Fibroblast of lung (primary cell): Measurements from ENCODE around the gene MB21D2. TPM values are rescaled to one million over a fixed set of nuclear protein-coding genes. Genes with fewer than 3 reads are reported as not detected.
"Not testable (repeated sequence)": the region's sequence is repeated elsewhere in the genome, so short reads cannot be mapped to it uniquely, and the experiment has no call there.

Experiments used
- DNase-seq, 2 donors: peaks; one replicate each; pipeline versions ENCODE4 v3.0.0 to v3.0.0-alpha.2; 2010; ENCODE audit warnings: low read depth in 2 of 2
- H2AFZ ChIP-seq: 2 replicates; pipeline ENCODE4 v1.5.1; 2012; ENCODE audit warnings: low read length, control low read depth, inconsistent platforms
- H3K27ac ChIP-seq: 2 replicates; pipeline ENCODE4 v1.5.1; 2011; ENCODE audit warnings: low read length, control low read depth; ENCODE audit not compliant: insufficient read depth
- H3K27me3 ChIP-seq: 2 replicates; pipeline ENCODE4 v1.5.1; 2011; ENCODE audit warnings: mild to moderate bottlenecking, low read length; ENCODE audit not compliant: control insufficient read depth, insufficient read depth
- H3K36me3 ChIP-seq: 2 replicates; pipeline ENCODE4 v1.5.1; 2011; ENCODE audit warnings: low read length; ENCODE audit not compliant: control insufficient read depth, insufficient read depth
- H3K4me1 ChIP-seq: 2 replicates; pipeline ENCODE4 v1.5.1; 2011; ENCODE audit warnings: low read length; ENCODE audit not compliant: control insufficient read depth, insufficient read depth; ENCODE audit errors: extremely low read depth
- H3K4me2 ChIP-seq: 2 replicates; pipeline ENCODE4 v1.5.1; 2011; ENCODE audit warnings: low read length, control low read depth; ENCODE audit not compliant: insufficient read depth; ENCODE audit errors: extremely low read depth
- H3K4me3 ChIP-seq, 4 experiments: fragments of 200-600 bp in 1 of 4; sonication (generic) in 1 of 4; replicated peaks in 1 of 4; 2 replicates each; pipeline ENCODE4 v1.5.1; 2011 to 2016; ENCODE audit warnings: low read length in 4 of 4, low read depth in 3 of 4, mild to moderate bottlenecking in 3 of 4, control low read depth in 2 of 4, inconsistent platforms in 1 of 4, mixed read lengths in 1 of 4; ENCODE audit not compliant: insufficient read depth in 1 of 4; ENCODE audit errors: control extremely low read depth in 1 of 4
- H3K79me2 ChIP-seq: 2 replicates; pipeline ENCODE4 v1.5.1; 2012; ENCODE audit warnings: mild to moderate bottlenecking, low read length, inconsistent platforms; ENCODE audit not compliant: control insufficient read depth, insufficient read depth
- H3K9ac ChIP-seq: 2 replicates; pipeline ENCODE4 v1.5.1; 2011; ENCODE audit warnings: mild to moderate bottlenecking, low read length, control low read depth; ENCODE audit not compliant: insufficient read depth
- H3K9me3 ChIP-seq: 2 replicates; pipeline ENCODE4 v1.5.1; 2012; ENCODE audit warnings: low read depth, low read length; ENCODE audit not compliant: control insufficient read depth, insufficient read depth
- H4K20me1 ChIP-seq: 2 replicates; pipeline ENCODE4 v1.5.1; 2011; ENCODE audit warnings: low read length; ENCODE audit not compliant: control insufficient read depth, insufficient read depth; ENCODE audit errors: extremely low read depth
- CTCF ChIP-seq, 2 donors: IDR thresholded peaks in 1 of 2; conservative IDR thresholded peaks in 1 of 2; 1 replicate in 1 of 2; 2 replicates in 1 of 2; pipeline ENCODE4 v1.5.1; 2011 to 2012; ENCODE audit warnings: low read length in 2 of 2, control low read depth in 1 of 2, inconsistent platforms in 1 of 2, low read depth in 1 of 2, mild to moderate bottlenecking in 1 of 2
- EZH2 ChIP-seq: IDR thresholded peaks from 2 replicates; pipeline ENCODE4 v1.5.1; 2012; ENCODE audit warnings: low read length, control low read depth, mild to moderate bottlenecking; ENCODE audit errors: missing control alignments
- polyA plus RNA-seq, 2 donors: library from polyadenylated mRNA; depleted of rRNA in 1 of 2; stranded (reverse) in 1 of 2; unstranded in 1 of 2; fragments of >200 nt; gene quantifications; 2 replicates each; pipeline ENCODE4 v1.2.1, GENCODE V29; 2011 to 2012; ENCODE audit warnings: missing spikeins in 1 of 2
- total RNA-seq: library from RNA; depleted of rRNA; stranded (reverse); fragments of >200 nt; gene quantifications from 2 replicates; pipeline ENCODE4 v1.2.1, GENCODE V29; 2014

The MB21D2 gene
- total and polyA plus RNA-seq, 2 donors (not counting 1 experiment from before 2014, with no cell fraction given), result 3.5 to 11.4 TPM

- DNase-seq, result no peak
- Histone ChIP-seq H3K27me3 (no peaks in the 10 kb centered on the region), H4K20me1 (no peaks in the 10 kb centered on the region), H3K4me3 (no peak overlapping the region), H3K4me2 (no peak overlapping the region), H3K36me3 (no peaks in the 10 kb centered on the region), H3K4me1 (peaks cover 2% of the 10 kb centered on the region), H3K79me2 (peaks cover 16% of the 10 kb centered on the region), H3K9ac (no peak overlapping the region), H3K27ac (no peak overlapping the region), H2AFZ (no peak overlapping the region), H3K9me3 (no peaks in the 10 kb centered on the region)
- TF ChIP-seq EZH2, result no peak
- TF ChIP-seq CTCF (conservative IDR thresholded peaks at IDR 0.05 in 1 of 2, IDR thresholded peaks at IDR 0.05 in 1 of 2; ENCODE audit: low read depth in 1 of 2, low read length in 2 of 2), result no peak
Observed at GRCh38 chr3:192855434-192855833, 62.2 kb downstream of the MB21D2 start.

DNA sequence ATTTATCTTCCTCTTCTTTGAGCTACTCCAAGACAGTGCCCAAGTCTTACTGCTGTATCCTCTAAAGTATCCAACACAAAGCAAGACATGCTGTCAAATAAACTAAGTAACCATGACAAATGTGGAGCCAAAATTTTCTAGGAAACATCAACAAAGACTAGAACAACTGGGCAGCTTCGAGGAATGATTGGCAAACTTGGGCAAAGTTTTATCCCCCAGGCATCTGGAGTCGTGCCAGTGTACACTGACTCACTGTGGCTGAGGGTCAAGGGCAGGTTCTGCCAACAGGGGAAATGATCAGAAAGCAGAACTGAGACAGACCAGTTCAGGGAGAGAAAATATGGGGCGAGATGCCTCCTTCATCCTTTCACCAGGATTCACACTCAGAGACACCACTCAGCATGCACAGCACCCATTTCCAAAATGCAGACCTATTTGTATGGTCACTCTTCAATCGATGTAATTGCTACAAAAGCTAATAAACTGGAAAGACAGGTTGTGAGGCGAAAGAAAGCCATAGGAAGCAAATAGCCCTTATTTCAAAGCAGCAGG lies 65.8 kb downstream of the MB21D2 start:
- Histone ChIP-seq H3K79me2 (peaks cover 10% of the 10 kb centered on the region), H3K36me3 (no peaks in the 10 kb centered on the region), H3K4me3 (no peak overlapping the region), H2AFZ (no peak overlapping the region), H3K9ac (no peak overlapping the region), H3K9me3 (no peaks in the 10 kb centered on the region), H3K27me3 (no peaks in the 10 kb centered on the region), H3K27ac (no peak overlapping the region), H3K4me2 (no peak overlapping the region), H4K20me1 (no peaks in the 10 kb centered on the region), H3K4me1 (peaks cover 9% of the 10 kb centered on the region)
- DNase-seq, result peak; percentile 69 to 80
- TF ChIP-seq EZH2, result no peak
- no peak for TF ChIP-seq CTCF (conservative IDR thresholded peaks at IDR 0.05 in 1 of 2, IDR thresholded peaks at IDR 0.05 in 1 of 2; ENCODE audit: low read depth in 1 of 2, low read length in 2 of 2)

DNA sequence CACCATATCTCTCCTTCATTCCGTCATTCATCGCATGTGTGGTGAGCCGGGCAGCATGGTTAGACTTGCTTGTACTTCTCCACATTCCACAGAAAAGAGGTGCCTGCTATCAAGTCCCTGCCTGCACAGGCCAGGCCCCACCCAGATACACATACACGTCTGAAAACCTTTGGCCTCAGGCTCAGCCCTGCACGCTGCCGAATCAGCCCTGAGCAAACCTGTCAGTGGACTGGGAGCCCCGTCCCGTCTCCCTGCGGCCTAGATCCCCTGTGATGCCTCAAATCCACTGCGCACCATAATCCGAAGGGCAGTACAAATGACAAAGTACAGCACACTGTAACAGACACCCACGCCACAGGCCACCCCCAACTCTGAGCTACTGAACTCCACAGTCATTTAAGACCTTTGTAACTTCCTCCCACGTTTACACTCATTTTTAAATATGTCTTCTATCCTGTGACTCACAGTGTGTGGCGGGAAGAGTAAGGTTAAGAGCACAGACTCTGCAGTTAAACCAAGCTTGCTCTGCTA lies 67.1 kb downstream of the MB21D2 start:
- no peak overlapping the region for H3K27ac ChIP-seq
- no peak overlapping the region for H3K4me3 ChIP-seq
- no peaks in the 10 kb centered on the region for H3K27me3 ChIP-seq
- no peak for TF ChIP-seq EZH2
- TF ChIP-seq CTCF (conservative IDR thresholded peaks at IDR 0.05 in 1 of 2, IDR thresholded peaks at IDR 0.05 in 1 of 2; ENCODE audit: low read depth in 1 of 2, low read length in 2 of 2), result no peak
- peaks cover 9% of the 10 kb centered on the region for H3K4me1 ChIP-seq
- no peak overlapping the region for H2AFZ ChIP-seq
- H3K9me3 ChIP-seq, result no peaks in the 10 kb centered on the region
- H3K9ac ChIP-seq, result no peak overlapping the region
- H3K79me2 ChIP-seq, result peaks cover 13% of the 10 kb centered on the region
- H3K36me3 ChIP-seq, result no peaks in the 10 kb centered on the region
- H4K20me1 ChIP-seq, result no peaks in the 10 kb centered on the region
- peak in 1 of 2 donors; percentile 89 for DNase-seq
- H3K4me2 ChIP-seq, result no peak overlapping the region

GRCh38 chr3:192849821-192850220 lies 67.8 kb downstream of the MB21D2 start:
- H4K20me1 ChIP-seq, H3K4me3 ChIP-seq, H3K27ac ChIP-seq, DNase-seq, H3K4me2 ChIP-seq, H3K36me3 ChIP-seq, H3K9ac ChIP-seq, H3K9me3 ChIP-seq, H2AFZ ChIP-seq, H3K4me1 ChIP-seq, H3K27me3 ChIP-seq: not testable (repeated sequence)
- H3K79me2 ChIP-seq, result peaks cover 15% of the 10 kb centered on the region
